ENCODE data around the gene USP50.
"Not testable (repeated sequence)": the region's sequence is repeated elsewhere in the genome, so short reads cannot be mapped to it uniquely, and the experiment has no call there.

GRCh38 chr15:50505656-50506055 is 40.8 kb downstream of the USP50 start:
- TF ChIP-seq POLR2AphosphoS5 (IDR thresholded peaks at IDR 0.05); POLR2A (IDR thresholded peaks at IDR 0.05; ENCODE audit: low read depth): not testable (repeated sequence)
